ENCODE measurements around the gene PTPN11. TPM values are rescaled to one million over a fixed set of nuclear protein-coding genes. Genes with fewer than 3 reads are reported as not detected.

PTPN11 gene
- total and polyA plus RNA-seq, 4 donors, result 23.3 to 101 (median 44.3) TPM

DNA sequence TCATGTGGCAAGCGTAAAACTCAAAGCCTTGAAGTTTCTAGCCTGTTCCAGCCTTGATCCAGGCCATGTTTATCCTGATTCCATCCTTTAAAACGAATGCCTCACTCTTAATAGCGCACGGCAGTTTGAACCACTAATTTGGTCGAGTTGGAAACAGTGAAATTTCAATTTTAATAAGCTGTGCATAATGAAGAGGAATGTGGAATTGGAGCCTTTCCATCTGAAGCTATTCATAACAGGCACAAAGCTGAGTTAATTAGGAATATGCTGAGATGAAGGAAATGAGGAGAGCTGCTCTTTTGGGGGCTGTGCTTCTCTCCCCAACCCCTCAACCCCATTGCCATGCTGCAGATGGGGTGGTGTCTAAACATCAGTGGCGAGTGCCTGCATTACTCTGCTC is 70.7 kb downstream of the PTPN11 start:
- H3K36me3 ChIP-seq (ENCODE audit: control insufficient read depth in 4 of 4, insufficient read depth in 4 of 4, low read length in 4 of 4), result peaks cover 19 to 48% (median 31%) of the 10 kb centered on the region in 4 donors
- 89 to 94% methylated on average over 6 of the region's 6 CpGs for WGBS, 2 donors
- no peak for TF ChIP-seq CTCF (IDR thresholded peaks at IDR 0.05; ENCODE audit: control extremely low read depth, extremely low read depth)
- no peaks in the 10 kb centered on the region for H3K9me3 ChIP-seq (ENCODE audit: control insufficient read depth in 4 of 4, insufficient read depth in 3 of 4, low read length in 3 of 4)
- DNase-seq, result no peak
- no peak overlapping the region for H3K9ac ChIP-seq (ENCODE audit: insufficient read depth in 1 of 2, low read length in 2 of 2)
- H3K27ac ChIP-seq (ENCODE audit: low read depth in 1 of 2, low read length in 1 of 2), result no peak overlapping the region
- no peak overlapping the region for H3K4me3 ChIP-seq
- no peaks in the 10 kb centered on the region for H3K4me1 ChIP-seq (ENCODE audit: control insufficient read depth in 5 of 5, insufficient read depth in 5 of 5, low read length in 5 of 5)
- no peaks in the 10 kb centered on the region for H3K27me3 ChIP-seq (ENCODE audit: control insufficient read depth in 3 of 3, insufficient read depth in 3 of 3, low read length in 2 of 3)
- no peak for ATAC-seq (ENCODE audit: insufficient read depth, low FRiP score)

GRCh38 chr12:112496496-112496895 is 77.7 kb downstream of the PTPN11 start:
- no peak overlapping the region for H3K27ac ChIP-seq (ENCODE audit: low read depth in 1 of 2, low read length in 1 of 2)
- H3K36me3 ChIP-seq (ENCODE audit: control insufficient read depth in 4 of 4, insufficient read depth in 4 of 4, low read length in 4 of 4), result peaks cover 8 to 33% (median 12%) of the 10 kb centered on the region in 4 donors
- 89 to 97% methylated on average over 3 of the region's 3 CpGs for WGBS, 2 donors
- H3K4me1 ChIP-seq (ENCODE audit: control insufficient read depth in 5 of 5, insufficient read depth in 5 of 5, low read length in 5 of 5), result no peaks in the 10 kb centered on the region
- ATAC-seq (ENCODE audit: insufficient read depth, low FRiP score) (no peak), DNase-seq (no peak)
- no peak overlapping the region for H3K4me3 ChIP-seq
- no peak overlapping the region for H3K9ac ChIP-seq (ENCODE audit: insufficient read depth in 1 of 2, low read length in 2 of 2)
- no peaks in the 10 kb centered on the region for H3K27me3 ChIP-seq (ENCODE audit: control insufficient read depth in 3 of 3, insufficient read depth in 3 of 3, low read length in 2 of 3)
- H3K9me3 ChIP-seq (ENCODE audit: control insufficient read depth in 4 of 4, insufficient read depth in 3 of 4, low read length in 3 of 4), result no peaks in the 10 kb centered on the region
- no peak for TF ChIP-seq CTCF (IDR thresholded peaks at IDR 0.05; ENCODE audit: control extremely low read depth, extremely low read depth)

GRCh38 chr12:112498580-112498979 is 79.8 kb downstream of the PTPN11 start:
- ATAC-seq (ENCODE audit: insufficient read depth, low FRiP score) (no peak), DNase-seq (no peak)
- TF ChIP-seq CTCF (IDR thresholded peaks at IDR 0.05; ENCODE audit: control extremely low read depth, extremely low read depth), result no peak
- no peaks in the 10 kb centered on the region for H3K9me3 ChIP-seq (ENCODE audit: control insufficient read depth in 4 of 4, insufficient read depth in 3 of 4, low read length in 3 of 4)
- no peaks in the 10 kb centered on the region for H3K27me3 ChIP-seq (ENCODE audit: control insufficient read depth in 3 of 3, insufficient read depth in 3 of 3, low read length in 2 of 3)
- no peaks in the 10 kb centered on the region for H3K4me1 ChIP-seq (ENCODE audit: control insufficient read depth in 5 of 5, insufficient read depth in 5 of 5, low read length in 5 of 5)
- peaks cover 6 to 34% (median 9%) of the 10 kb centered on the region in 4 donors for H3K36me3 ChIP-seq (ENCODE audit: control insufficient read depth in 4 of 4, insufficient read depth in 4 of 4, low read length in 4 of 4)
- WGBS, 2 donors, result 87 to 91% methylated on average over 1 of the region's 1 CpG
- H3K4me3 ChIP-seq, result no peak overlapping the region
- H3K27ac ChIP-seq (ENCODE audit: low read depth in 1 of 2, low read length in 1 of 2), result no peak overlapping the region
- no peak overlapping the region for H3K9ac ChIP-seq (ENCODE audit: insufficient read depth in 1 of 2, low read length in 2 of 2)

- Histone ChIP-seq H3K4me1 (ENCODE audit: control insufficient read depth in 5 of 5, insufficient read depth in 5 of 5, low read length in 5 of 5) (no peaks in the 10 kb centered on the region), H3K9me3 (ENCODE audit: control insufficient read depth in 4 of 4, insufficient read depth in 3 of 4, low read length in 3 of 4) (peaks cover 0 to 4% (median 0%) of the 10 kb centered on the region in 4 donors), H3K9ac (ENCODE audit: insufficient read depth in 1 of 2, low read length in 2 of 2) (no peak overlapping the region), H3K4me3 (no peak overlapping the region), H3K27ac (ENCODE audit: low read depth in 1 of 2, low read length in 1 of 2) (no peak overlapping the region), H3K27me3 (ENCODE audit: control insufficient read depth in 3 of 3, insufficient read depth in 3 of 3, low read length in 2 of 3) (no peaks in the 10 kb centered on the region), H3K36me3 (ENCODE audit: control insufficient read depth in 4 of 4, insufficient read depth in 4 of 4, low read length in 4 of 4) (peaks cover 18 to 47% (median 29%) of the 10 kb centered on the region in 4 donors)
- ATAC-seq (ENCODE audit: insufficient read depth, low FRiP score) (no peak), DNase-seq (no peak)
- 82 to 93% methylated on average over 4 of the region's 4 CpGs for WGBS, 2 donors
- TF ChIP-seq CTCF (IDR thresholded peaks at IDR 0.05; ENCODE audit: control extremely low read depth, extremely low read depth), result no peak
Observed at GRCh38 chr12:112503512-112503911, 84.8 kb downstream of the PTPN11 start.

Data from lung (tissue), 12 donors.